GM12874 (cell line): ENCODE results near the gene SRL.

Experiments used
- CTCF ChIP-seq: IDR thresholded peaks from 2 replicates; pipeline ENCODE4 v1.5.1; 2011; ENCODE audit warnings: low read depth, mild to moderate bottlenecking, control low read depth, low read length, moderate library complexity; ENCODE audit not compliant: insufficient read depth

SRL gene

GRCh38 chr16:4179763-4180260 is 62.1 kb downstream of the SRL start:
- no peak for TF ChIP-seq CTCF

GRCh38 chr16:4179020-4179419 is 62.9 kb downstream of the SRL start:
- TF ChIP-seq CTCF, result no peak

- no peak for TF ChIP-seq CTCF
These were observed 63.3 kb downstream of the SRL start for GRCh38 chr16:4178468-4179010.

GRCh38 chr16:4176906-4177417 is 64.9 kb downstream of the SRL start:
- TF ChIP-seq CTCF, result no peak

- TF ChIP-seq CTCF, result no peak
These were observed 66.0 kb downstream of the SRL start for GRCh38 chr16:4175849-4176248.

- no peak for TF ChIP-seq CTCF
These were observed 69.8 kb downstream of the SRL start for GRCh38 chr16:4172070-4172469.

GRCh38 chr16:4169415-4169814 is 72.5 kb downstream of the SRL start:
- TF ChIP-seq CTCF, result no peak

GRCh38 chr16:4166821-4167220 is 75.1 kb downstream of the SRL start:
- no peak for TF ChIP-seq CTCF
